Fibroblast of villous mesenchyme (primary cell): Measurements from ENCODE around the gene IL1F10. TPM values are rescaled to one million over a fixed set of nuclear protein-coding genes. Genes with fewer than 3 reads are reported as not detected.
"Not testable (repeated sequence)": the region's sequence is repeated elsewhere in the genome, so short reads cannot be mapped to it uniquely, and the experiment has no call there.

Experiments
- DNase-seq: peaks from one replicate; pipeline ENCODE4 v3.0.0-alpha.2; 2010; ENCODE audit warnings: low read depth
- H3K4me3 ChIP-seq: 2 replicates; pipeline ENCODE4 v1.5.1; 2011; ENCODE audit warnings: low read depth, mild to moderate bottlenecking, low read length
- CTCF ChIP-seq: IDR thresholded peaks from 2 replicates; pipeline ENCODE4 v1.5.1; 2012; ENCODE audit warnings: low read depth, mild to moderate bottlenecking, low read length; ENCODE audit not compliant: insufficient read depth
- total RNA-seq: library from RNA; depleted of rRNA; stranded (reverse); fragments of >200 nt; gene quantifications from 2 replicates; pipeline ENCODE4 v1.2.3, GENCODE V29; 2012

Gene IL1F10
- total RNA-seq, 1 donor: not detected

GRCh38 chr2:113088213-113088992 is 20.6 kb downstream of the IL1F10 start:
- TF ChIP-seq CTCF: no peak
- no peak for DNase-seq
- H3K4me3 ChIP-seq: no peak overlapping the region

- DNase-seq: no peak
- H3K4me3 ChIP-seq: no peak overlapping the region
- no peak for TF ChIP-seq CTCF
These were observed 22.1 kb downstream of the IL1F10 start for GRCh38 chr2:113089916-113090315.

GRCh38 chr2:113091231-113091896 is 23.6 kb downstream of the IL1F10 start:
- no peak for DNase-seq
- no peak overlapping the region for H3K4me3 ChIP-seq
- TF ChIP-seq CTCF: no peak

- no peak for DNase-seq
- TF ChIP-seq CTCF: no peak
- no peak overlapping the region for H3K4me3 ChIP-seq
These were observed 25.3 kb downstream of the IL1F10 start for GRCh38 chr2:113092864-113093612.

GRCh38 chr2:113093613-113093977 is 25.8 kb downstream of the IL1F10 start:
- TF ChIP-seq CTCF: no peak
- DNase-seq: no peak
- H3K4me3 ChIP-seq: no peak overlapping the region

- not testable (repeated sequence) for H3K4me3 ChIP-seq, DNase-seq
These were observed 28.5 kb downstream of the IL1F10 start for GRCh38 chr2:113096306-113096705.

- not testable (repeated sequence) for H3K4me3 ChIP-seq, DNase-seq
These were observed 29.3 kb downstream of the IL1F10 start for GRCh38 chr2:113096842-113097618.
